ENCODE measurements around the gene SACS. TPM values are rescaled to one million over a fixed set of nuclear protein-coding genes. Genes with fewer than 3 reads are reported as not detected.

Gene SACS
- total and polyA plus RNA-seq, 2 donors (not counting 1 experiment from before 2014, with no cell fraction given), result 6.8 to 21.4 TPM

GRCh38 chr13:23411706-23412105, 21.8 kb downstream of the SACS start:
- no peak for TF ChIP-seq EZH2 (IDR thresholded peaks at IDR 0.05; ENCODE audit: borderline replicate concordance, insufficient read depth, low read depth, low read length, poor library complexity, severe bottlenecking)
- no peak for TF ChIP-seq CTCF (IDR thresholded peaks at IDR 0.05)
- ATAC-seq (ENCODE audit: low read depth) (no peak), DNase-seq (no peak)
- H2AFZ ChIP-seq (ENCODE audit: insufficient read depth, low read depth, low read length, poor library complexity, severe bottlenecking), result no peak overlapping the region
- 100% methylated on average over 6 of the region's 11 CpGs for WGBS (ENCODE audit: insufficient coverage)
- intact Hi-C loops (cut with micrococcal nuclease), result no loop called here
- H3K4me3 ChIP-seq (ENCODE audit: control extremely low read depth in 1 of 5, extremely low read depth in 1 of 5, insufficient read depth in 1 of 5, low read depth in 2 of 5, low read length in 4 of 5), result no peak overlapping the region
- peaks cover 0 to 6% (median 3%) of the 10 kb centered on the region in 4 experiments for H3K27me3 ChIP-seq (replicated peaks in 1 of 4; ENCODE audit: control extremely low read depth in 1 of 4, control insufficient read depth in 3 of 4, insufficient read depth in 4 of 4, low read length in 3 of 4)
- H3K36me3 ChIP-seq (replicated peaks in 1 of 2; ENCODE audit: control extremely low read depth in 1 of 2, control insufficient read depth in 1 of 2, extremely low read depth in 1 of 2, insufficient read depth in 2 of 2, low read length in 1 of 2), result no peaks in the 10 kb centered on the region
- no peak overlapping the region for H3K27ac ChIP-seq (ENCODE audit: low read length in 2 of 2)
- no peaks in the 10 kb centered on the region for H3K4me1 ChIP-seq (ENCODE audit: control insufficient read depth in 2 of 2, insufficient read depth in 2 of 2, low read length in 2 of 2)
- Mint-ChIP-seq H3K4me1 (peaks cover 2% of the 10 kb centered on the region), H3K27ac (no peak overlapping the region), H3K9me3 (ENCODE audit: insufficient read depth) (no peaks in the 10 kb centered on the region), H3K4me3 (no peak overlapping the region), H3K27me3 (peaks cover 14% of the 10 kb centered on the region)
- no peaks in the 10 kb centered on the region for H3K79me2 ChIP-seq (ENCODE audit: control insufficient read depth, insufficient read depth, low read length)
- ChIA-PET CTCF (interaction anchor here (0.7 kb wide), 1 partner anchor 1113 kb away, joined by 7 read pairs; no protein-coding TSS in a partner anchor), POLR2A (no interaction called here)
- no peak overlapping the region for H3K9ac ChIP-seq (ENCODE audit: low read length)
- peaks cover 0 to 2% (median 0%) of the 10 kb centered on the region in 3 donors for H3K9me3 ChIP-seq (ENCODE audit: control extremely low read depth in 1 of 3, control insufficient read depth in 2 of 3, insufficient read depth in 1 of 3, low read length in 2 of 3)
- H4K20me1 ChIP-seq (ENCODE audit: control insufficient read depth, insufficient read depth, low read length, poor library complexity, severe bottlenecking), result no peaks in the 10 kb centered on the region
- no peak overlapping the region for H3K4me2 ChIP-seq (replicated peaks; ENCODE audit: low read depth, low read length, poor library complexity, severe bottlenecking)

- no peak overlapping the region for H3K4me3 Mint-ChIP-seq
- 57% methylated on average over 1 of the region's 4 CpGs for WGBS (ENCODE audit: insufficient coverage)
- no peak for ATAC-seq (ENCODE audit: low read depth)
- peaks cover 2% of the 10 kb centered on the region for H3K4me1 Mint-ChIP-seq
- Histone ChIP-seq H4K20me1 (ENCODE audit: control insufficient read depth, insufficient read depth, low read length, poor library complexity, severe bottlenecking) (no peaks in the 10 kb centered on the region), H3K4me3 (ENCODE audit: control extremely low read depth in 1 of 5, extremely low read depth in 1 of 5, insufficient read depth in 1 of 5, low read depth in 2 of 5, low read length in 4 of 5) (no peak overlapping the region), H2AFZ (ENCODE audit: insufficient read depth, low read depth, low read length, poor library complexity, severe bottlenecking) (no peak overlapping the region), H3K4me2 (replicated peaks; ENCODE audit: low read depth, low read length, poor library complexity, severe bottlenecking) (no peak overlapping the region), H3K36me3 (replicated peaks in 1 of 2; ENCODE audit: control extremely low read depth in 1 of 2, control insufficient read depth in 1 of 2, extremely low read depth in 1 of 2, insufficient read depth in 2 of 2, low read length in 1 of 2) (no peaks in the 10 kb centered on the region), H3K27ac (ENCODE audit: low read length in 2 of 2) (no peak overlapping the region), H3K9me3 (ENCODE audit: control extremely low read depth in 1 of 3, control insufficient read depth in 2 of 3, insufficient read depth in 1 of 3, low read length in 2 of 3) (peaks cover 0 to 2% (median 0%) of the 10 kb centered on the region in 3 donors), H3K79me2 (ENCODE audit: control insufficient read depth, insufficient read depth, low read length) (no peaks in the 10 kb centered on the region), H3K4me1 (ENCODE audit: control insufficient read depth in 2 of 2, insufficient read depth in 2 of 2, low read length in 2 of 2) (no peaks in the 10 kb centered on the region), H3K9ac (ENCODE audit: low read length) (no peak overlapping the region), H3K27me3 (replicated peaks in 1 of 4; ENCODE audit: control extremely low read depth in 1 of 4, control insufficient read depth in 3 of 4, insufficient read depth in 4 of 4, low read length in 3 of 4) (peaks cover 0 to 6% (median 3%) of the 10 kb centered on the region in 4 experiments)
- POLR2A ChIA-PET, result no interaction called here
- TF ChIP-seq CTCF (IDR thresholded peaks at IDR 0.05) (no peak), EZH2 (IDR thresholded peaks at IDR 0.05; ENCODE audit: borderline replicate concordance, insufficient read depth, low read depth, low read length, poor library complexity, severe bottlenecking) (no peak)
- peaks cover 14% of the 10 kb centered on the region for H3K27me3 Mint-ChIP-seq
- intact Hi-C loops (cut with micrococcal nuclease), result no loop called here
- H3K27ac Mint-ChIP-seq, result no peak overlapping the region
- no peak for DNase-seq
- CTCF ChIA-PET, result no interaction called here
- H3K9me3 Mint-ChIP-seq (ENCODE audit: insufficient read depth), result no peaks in the 10 kb centered on the region
Observed at GRCh38 chr13:23411220-23411619, 22.3 kb downstream of the SACS start.
